H1 (cell line): ENCODE measurements around the gene SEL1L3. TPM values are rescaled to one million over a fixed set of nuclear protein-coding genes. Genes with fewer than 3 reads are reported as not detected.

Source experiments
- CTCF ChIA-PET: fragments of 300-600 bp; sonication (Branson Sonifier 250); formaldehyde crosslinking; loops from one replicate; lab custom pipeline; 2021; ENCODE audit not compliant: partially characterized antibody; lab: Charles Lee
- POLR2A ChIA-PET: fragments of 300-600 bp; sonication (Branson Sonifier 250); formaldehyde crosslinking; loops from one replicate; lab custom pipeline; 2021; ENCODE audit warnings: inconsistent platforms; ENCODE audit not compliant: partially characterized antibody; lab: Charles Lee
- DNase-seq, 2 experiments: peaks; one replicate each; pipeline versions ENCODE4 v3.0.0 to v3.0.0-alpha.2; 2010 to 2022; ENCODE audit warnings: low spot score in 2 of 2, low read depth in 1 of 2, mixed read lengths in 1 of 2
- FAIRE-seq: peaks from 2 replicates; lab custom pipeline; 2011; peaks lifted over from hg19 to GRCh38; lab: Jason Lieb, UNC
- H2AFZ ChIP-seq: 2 replicates; pipeline ENCODE4 v1.8.1; 2012; ENCODE audit warnings: low read length, inconsistent platforms
- H2AK5ac ChIP-seq: 2 replicates; pipeline ENCODE4 v1.6.1; 2013; ENCODE audit warnings: low read depth, low read length
- H2BK120ac ChIP-seq: replicated peaks from 2 replicates; pipeline ENCODE3; 2013; ENCODE audit warnings: low read depth, low read length, inconsistent platforms
- H2BK12ac ChIP-seq: 2 replicates; pipeline ENCODE4 v1.6.1; 2013; ENCODE audit warnings: low read depth, low read length
- H2BK15ac ChIP-seq: 2 replicates; pipeline ENCODE4 v1.6.1; 2013; ENCODE audit warnings: low read length
- H2BK20ac ChIP-seq: 2 replicates; pipeline ENCODE4 v1.6.1; 2013; ENCODE audit warnings: low read length
- H2BK5ac ChIP-seq: 2 replicates; pipeline ENCODE4 v1.6.1; 2013; ENCODE audit warnings: low read depth, low read length
- H3K14ac ChIP-seq: 2 replicates; pipeline ENCODE4 v1.6.1; 2013; ENCODE audit warnings: inconsistent platforms; ENCODE audit not compliant: insufficient read length
- H3K18ac ChIP-seq: 2 replicates; pipeline ENCODE4 v1.6.1; 2013; ENCODE audit warnings: low read length; ENCODE audit errors: extremely low read depth
- H3K23ac ChIP-seq: 2 replicates; pipeline ENCODE4 v1.6.1; 2013; ENCODE audit warnings: inconsistent platforms; ENCODE audit not compliant: insufficient read length
- H3K23me2 ChIP-seq: 2 replicates; pipeline ENCODE4 v1.6.1; 2013; ENCODE audit warnings: low read depth, low read length
- H3K27ac ChIP-seq: 2 replicates; pipeline ENCODE4 v1.6.1; 2011; ENCODE audit warnings: low read depth, low read length, inconsistent platforms
- H3K27me3 ChIP-seq, 4 experiments: replicated peaks in 1 of 4; 1 replicate in 1 of 4; 2 replicates in 3 of 4; pipeline versions ENCODE4 v1.6.1 to v1.8.1; 2011 to 2013; ENCODE audit warnings: low read length in 3 of 4, mild to moderate bottlenecking in 3 of 4, inconsistent platforms in 2 of 4, mixed read lengths in 2 of 4, moderate library complexity in 1 of 4; ENCODE audit not compliant: control insufficient read depth in 3 of 4, insufficient read depth in 3 of 4; ENCODE audit errors: extremely low read depth in 1 of 4
- H3K36me3 ChIP-seq, 4 experiments: 2 replicates each; pipeline versions ENCODE4 v1.6.1 to v1.8.1; 2011 to 2013; ENCODE audit warnings: mild to moderate bottlenecking in 4 of 4, low read length in 3 of 4, moderate library complexity in 2 of 4, control low read depth in 1 of 4, inconsistent platforms in 1 of 4; ENCODE audit not compliant: insufficient read depth in 4 of 4, control insufficient read depth in 2 of 4
- H3K4ac ChIP-seq: replicated peaks from 2 replicates; pipeline ENCODE3; 2013; ENCODE audit warnings: low read length, low read depth, mixed read lengths, inconsistent platforms; ENCODE audit not compliant: insufficient read length
- H3K4me1 ChIP-seq, 4 experiments: replicated peaks in 1 of 4; 1 replicate in 1 of 4; 2 replicates in 3 of 4; pipeline versions ENCODE4 v1.6.1 to v1.8.1; 2011 to 2013; ENCODE audit warnings: low read length in 3 of 4, inconsistent platforms in 2 of 4, mixed read lengths in 1 of 4; ENCODE audit not compliant: insufficient read depth in 4 of 4, control insufficient read depth in 3 of 4
- H3K4me2 ChIP-seq, 2 experiments: 2 replicates each; pipeline versions ENCODE4 v1.6.1 to v1.8.1; 2011 to 2013; ENCODE audit warnings: low read depth in 2 of 2, low read length in 2 of 2, control low read depth in 1 of 2, inconsistent platforms in 1 of 2, mild to moderate bottlenecking in 1 of 2; ENCODE audit not compliant: insufficient read depth in 1 of 2
- H3K4me3 ChIP-seq, 4 experiments: fragments of 200-600, 300-600 bp in 1 of 4; sonication (generic), shearing (Covaris generic), sonication (Bioruptor Twin) in 1 of 4; 2 replicates each; pipeline versions ENCODE4 v1.5.1 to v1.8.1; 2011 to 2016; ENCODE audit warnings: low read length in 4 of 4, low read depth in 3 of 4, control low read depth in 2 of 4, inconsistent platforms in 2 of 4, mild to moderate bottlenecking in 2 of 4, mixed read lengths in 1 of 4, moderate library complexity in 1 of 4; ENCODE audit not compliant: insufficient read depth in 2 of 4; ENCODE audit errors: extremely low read depth in 1 of 4
- H3K56ac ChIP-seq: replicated peaks from 2 replicates; pipeline ENCODE3; 2013; ENCODE audit warnings: low read depth, mild to moderate bottlenecking, mixed read lengths, low read length, inconsistent platforms; ENCODE audit not compliant: insufficient read length
- H3K79me1 ChIP-seq: 2 replicates; pipeline ENCODE4 v1.6.1; 2013; ENCODE audit warnings: low read depth, low read length, control low read depth
- H3K79me2 ChIP-seq, 2 experiments: 2 replicates each; pipeline versions ENCODE4 v1.6.1 to v1.8.1; 2012 to 2013; ENCODE audit warnings: low read length in 2 of 2, mild to moderate bottlenecking in 2 of 2, inconsistent platforms in 1 of 2; ENCODE audit not compliant: insufficient read depth in 2 of 2, control insufficient read depth in 1 of 2
- H3K9ac ChIP-seq, 4 experiments: replicated peaks in 1 of 4; 1 replicate in 1 of 4; 2 replicates in 3 of 4; pipeline versions ENCODE4 v1.6.1 to v1.8.1; 2011 to 2013; ENCODE audit warnings: low read depth in 3 of 4, low read length in 3 of 4, control low read depth in 2 of 4, mild to moderate bottlenecking in 2 of 4, moderate library complexity in 2 of 4, inconsistent platforms in 1 of 4; ENCODE audit errors: extremely low read depth in 1 of 4
- H3K9me3 ChIP-seq, 2 experiments: 2 replicates each; pipeline versions ENCODE4 v1.6.1 to v1.8.1; 2012 to 2013; ENCODE audit warnings: mild to moderate bottlenecking in 2 of 2, moderate library complexity in 2 of 2, control low read depth in 1 of 2, inconsistent platforms in 1 of 2, low read depth in 1 of 2, low read length in 1 of 2, mixed read lengths in 1 of 2; ENCODE audit not compliant: insufficient read depth in 2 of 2
- H4K20me1 ChIP-seq, 2 experiments: replicated peaks in 1 of 2; 2 replicates each; pipeline versions ENCODE3 to v1.8.1; 2011 to 2013; ENCODE audit warnings: inconsistent platforms in 2 of 2, low read length in 2 of 2, mild to moderate bottlenecking in 1 of 2; ENCODE audit not compliant: insufficient read depth in 2 of 2, control insufficient read depth in 1 of 2
- H4K5ac ChIP-seq: 2 replicates; pipeline ENCODE4 v1.6.1; 2013; ENCODE audit warnings: low read length, low read depth, mixed read lengths, inconsistent platforms; ENCODE audit not compliant: insufficient read length
- H4K8ac ChIP-seq: 2 replicates; pipeline ENCODE4 v1.8.0; 2013; ENCODE audit warnings: mild to moderate bottlenecking, moderate library complexity, low read length, inconsistent platforms; ENCODE audit not compliant: insufficient read depth; ENCODE audit errors: extremely low read depth
- H4K91ac ChIP-seq: replicated peaks from 2 replicates; pipeline ENCODE3; 2013; ENCODE audit warnings: low read length, mixed read lengths, inconsistent platforms; ENCODE audit not compliant: insufficient read length
- BACH1 ChIP-seq: IDR thresholded peaks from 2 replicates; pipeline ENCODE4 v1.6.1; 2012; ENCODE audit warnings: low read length, improper control_type of control experiment
- BRCA1 ChIP-seq: IDR thresholded peaks from 2 replicates; pipeline ENCODE4 v1.6.1; 2012; ENCODE audit warnings: low read depth, low read length, improper control_type of control experiment
- CREB1 ChIP-seq: IDR thresholded peaks from 2 replicates; pipeline ENCODE4 v1.6.1; 2012; ENCODE audit warnings: inconsistent platforms
- POLR2A ChIP-seq, 2 experiments: IDR thresholded peaks; 1 replicate in 1 of 2; 2 replicates in 1 of 2; pipeline ENCODE4 v1.6.1; 2011; ENCODE audit warnings: low read depth in 2 of 2, low read length in 2 of 2, mild to moderate bottlenecking in 2 of 2; ENCODE audit errors: control extremely low read depth in 1 of 2
- TAF1 ChIP-seq: IDR thresholded peaks from 2 replicates; pipeline ENCODE4 v1.6.1; 2011; ENCODE audit warnings: mild to moderate bottlenecking, low read depth, low read length
- WGBS, 2 experiments: shearing (Covaris generic) in 1 of 2; methylation state at CpG; one replicate each; pipeline versions ENCODE4 v1.1.6 to v1.1.7; 2013 to 2015; ENCODE audit warnings: low lambda C conversion rate in 2 of 2, mixed read lengths in 2 of 2, inconsistent platforms in 1 of 2, low coverage in 1 of 2, missing lambda C conversion rate in 1 of 2; ENCODE audit not compliant: insufficient replicate concordance in 2 of 2, insufficient coverage in 1 of 2, insufficient read length in 1 of 2; ENCODE audit errors: extremely low coverage in 1 of 2, missing lambda C conversion rate in 1 of 2; 5-methylcytosine and 5-hydroxymethylcytosine counted together
- polyA plus RNA-seq, 7 experiments: library from polyadenylated mRNA; depleted of rRNA in 3 of 7; stranded (reverse) in 5 of 7; unstranded in 2 of 7; fragments of >200 nt in 5 of 7; fragments of 200-250 nt in 2 of 7; gene quantifications; 1 replicate in 5 of 7; 2 replicates in 1 of 7; 4 replicates in 1 of 7; pipeline versions ENCODE4 v1.2.1 to v1.2.3, GENCODE V29; 2011 to 2013; ENCODE audit warnings: missing spikeins in 2 of 7, mixed read lengths in 2 of 7
- total RNA-seq: library from RNA; stranded (reverse); fragmentation: NEBNext Ultra II Directional; extraction: Animal tissue kit (Norgen Biotek cat#: 25700); gene quantifications from 2 replicates; pipeline ENCODE4 v1.2.1, GENCODE V29; 2021

The SEL1L3 gene
- total and polyA plus RNA-seq, 2 of the 8 experiments (the other 6 are each of a cell fraction or from before 2014, with no cell fraction given), result 18.2 to 54.0 TPM

- H3K23ac ChIP-seq, result no peak overlapping the region
- no peak overlapping the region for H4K5ac ChIP-seq
These were observed 30.0 kb upstream of the SEL1L3 start for GRCh38 chr4:25892796-25893195.

More at GRCh38 chr4:25892796-25893195, 30.0 kb upstream of the SEL1L3 start:
- Histone ChIP-seq H3K27me3 (no peaks in the 10 kb centered on the region), H3K79me2 (no peaks in the 10 kb centered on the region), H2BK20ac (no peak overlapping the region), H3K4ac (no peak overlapping the region), H3K9me3 (no peaks in the 10 kb centered on the region), H4K8ac (no peak overlapping the region), H3K4me2 (no peak overlapping the region), H3K4me1 (peaks cover 2 to 16% (median 11%) of the 10 kb centered on the region in 4 experiments; a peak in 6 of 7 replicates), H3K27ac (no peak overlapping the region), H3K9ac (no peak overlapping the region), H3K4me3 (no peak overlapping the region), H3K36me3 (no peaks in the 10 kb centered on the region), H3K18ac (no peak overlapping the region), H2BK15ac (no peak overlapping the region), H2BK120ac (no peak overlapping the region), H4K91ac (no peak overlapping the region), H2BK12ac (no peak overlapping the region), H3K14ac (no peak overlapping the region), H2AFZ (no peak overlapping the region), H3K23me2 (no peaks in the 10 kb centered on the region), H2BK5ac (no peak overlapping the region), H3K79me1 (no peaks in the 10 kb centered on the region), H2AK5ac (no peak overlapping the region), H3K56ac (no peak overlapping the region), H4K20me1 (no peaks in the 10 kb centered on the region)
- TF ChIP-seq BACH1 (no peak), BRCA1 (no peak), CREB1 (no peak), TAF1 (no peak), POLR2A (IDR thresholded peaks at IDR 0.05; ENCODE audit: control extremely low read depth in 1 of 2, low read depth in 2 of 2, low read length in 2 of 2) (no peak)
- ChIA-PET CTCF (interaction anchor here (1.1 to 1.4 kb wide), 2 partner anchors 16 to 33 kb away, joined by 4 to 5 read pairs; no protein-coding TSS in a partner anchor), POLR2A (interaction anchor here (1.0 kb wide), 1 partner anchor 15 kb away, joined by 3 read pairs; no protein-coding TSS in a partner anchor)
- 86% methylated on average over 6 of the region's 6 CpGs; no CpG with 5 or more reads in 1 of the 2 experiments for WGBS, 2 experiments
- no peak for DNase-seq
- no peak for FAIRE-seq
